HCT116 (cell line): ENCODE data around the gene EDDM13. TPM values are rescaled to one million over a fixed set of nuclear protein-coding genes. Genes with fewer than 3 reads are reported as not detected.
A peak's percentile ranks its signal among the peaks of the same experiment; 100 is the strongest.

ENCODE experiments used
- ATAC-seq: fragments of 200-7000 bp; cut with Tn5 transposase; 2 replicates; pipeline ENCODE4 v1.9.1; 2020; ENCODE audit warnings: mild to moderate bottlenecking, moderate library complexity
- BruUV-seq: library from RNA; stranded (reverse); fragments of 400-500 nt; replicated peaks from 2 replicates; lab custom pipeline; 2021; lab: Mats Ljungman, UMichigan
- CTCF ChIA-PET: fragments of 300-600 bp; sonication (Branson Sonifier 250); formaldehyde crosslinking; loops from one replicate; lab custom pipeline; 2021; ENCODE audit warnings: antibody characterized with exemption; lab: Charles Lee
- POLR2A ChIA-PET: fragments of 300-600, 350-600 bp; sonication (Branson Sonifier 250); formaldehyde crosslinking; loops from one replicate; lab custom pipeline; 2021; ENCODE audit warnings: antibody characterized with exemption; lab: Charles Lee
- RAD21 ChIA-PET, 2 experiments: fragments of 300-600 bp; sonication (Branson Sonifier 250); formaldehyde crosslinking; loops; one replicate each; lab custom pipeline; 2023; ENCODE audit warnings: low total read pairs in 2 of 2; ENCODE audit not compliant: uncharacterized antibody in 2 of 2, unreplicated experiment in 2 of 2, low non-redundant PET in 1 of 2; lab: Charles Lee
- DNase-seq: peaks from one replicate; pipeline ENCODE4 v3.0.0-alpha.2; 2010; ENCODE audit warnings: low read depth, low spot score
- H2AFZ ChIP-seq: fragments of 200-600 bp; shearing (Covaris generic), sonication (generic); 2 replicates; pipeline ENCODE4 v1.6.1; 2017; ENCODE audit warnings: low read depth, mixed run types, mixed read lengths, antibody characterized with exemption, low read length; ENCODE audit not compliant: poor library complexity, severe bottlenecking
- H3K27ac ChIP-seq: 2 replicates; pipeline ENCODE4 v1.5.1; 2012; ENCODE audit warnings: low read depth, low read length
- H3K27me3 ChIP-seq: fragments of 200-600 bp; sonication (generic); 2 replicates; pipeline ENCODE4 v1.6.1; 2016; ENCODE audit warnings: mixed run types, low read length, mixed read lengths; ENCODE audit not compliant: insufficient read depth
- H3K36me3 ChIP-seq, 2 experiments: fragments of 200-500 bp in 1 of 2; fragments of 200-600 bp in 1 of 2; sonication (Bioruptor generic) in 1 of 2; sonication (generic) in 1 of 2; 2 replicates each; pipeline versions ENCODE4 v1.5.1 to v1.6.1; 2014 to 2016; ENCODE audit warnings: low read length in 2 of 2, inconsistent platforms in 1 of 2, mixed read lengths in 1 of 2, mixed run types in 1 of 2; ENCODE audit not compliant: insufficient read depth in 2 of 2, control insufficient read depth in 1 of 2
- H3K4me1 ChIP-seq, 2 experiments: fragments of 200-600 bp in 1 of 2; sonication (generic) in 1 of 2; 2 replicates each; pipeline versions ENCODE4 v1.5.1 to v1.6.1; 2012 to 2017; ENCODE audit warnings: low read length in 2 of 2, inconsistent platforms in 1 of 2, mild to moderate bottlenecking in 1 of 2, mixed read lengths in 1 of 2, mixed run types in 1 of 2, moderate library complexity in 1 of 2; ENCODE audit not compliant: insufficient read depth in 2 of 2, control insufficient read depth in 1 of 2
- H3K4me2 ChIP-seq: fragments of 200-600 bp; sonication (generic); 2 replicates; pipeline ENCODE4 v1.6.1; 2017; ENCODE audit warnings: mixed run types, low read length, mixed read lengths
- H3K4me3 ChIP-seq, 2 experiments: fragments of 200-600 bp in 1 of 2; sonication (generic) in 1 of 2; replicated peaks in 1 of 2; 2 replicates each; pipeline ENCODE4 v1.5.1; 2011 to 2016; ENCODE audit warnings: low read length in 2 of 2, control low read depth in 1 of 2, low read depth in 1 of 2, mild to moderate bottlenecking in 1 of 2, mixed read lengths in 1 of 2, mixed run types in 1 of 2
- H3K79me2 ChIP-seq: fragments of 200-600 bp; sonication (generic); 2 replicates; pipeline ENCODE4 v1.6.1; 2017; ENCODE audit warnings: mild to moderate bottlenecking, mixed run types, low read length, moderate library complexity, mixed read lengths; ENCODE audit not compliant: insufficient read depth
- H3K9ac ChIP-seq: fragments of 200-600 bp; sonication (generic); 2 replicates; pipeline ENCODE4 v1.6.1; 2016; ENCODE audit warnings: low read length, mixed read lengths
- H3K9me2 ChIP-seq: fragments of 200-600 bp; sonication (generic), shearing (Covaris generic); 2 replicates; pipeline ENCODE4 v1.6.1; 2017; ENCODE audit warnings: mixed run types, mild to moderate bottlenecking, moderate library complexity; ENCODE audit not compliant: insufficient read depth
- H3K9me3 ChIP-seq, 2 experiments: fragments of 200-500 bp in 1 of 2; fragments of 200-600 bp in 1 of 2; sonication (Bioruptor generic) in 1 of 2; sonication (generic) in 1 of 2; 2 replicates each; pipeline ENCODE4 v1.6.1; 2014 to 2017; ENCODE audit warnings: low read length in 2 of 2, mixed read lengths in 2 of 2, inconsistent platforms in 1 of 2, low read depth in 1 of 2, mild to moderate bottlenecking in 1 of 2, mixed run types in 1 of 2, moderate library complexity in 1 of 2; ENCODE audit not compliant: control insufficient read depth in 1 of 2, insufficient read depth in 1 of 2
- H4K20me1 ChIP-seq: fragments of 200-600 bp; sonication (generic), shearing (Covaris generic); 2 replicates; pipeline ENCODE4 v1.6.1; 2017; ENCODE audit warnings: mixed run types, mild to moderate bottlenecking, moderate library complexity; ENCODE audit not compliant: insufficient read depth
- CTCF ChIP-seq, 3 experiments: fragments of 200-600 bp in 1 of 3; sonication (generic) in 1 of 3; IDR thresholded peaks in 2 of 3; conservative IDR thresholded peaks in 1 of 3; 2 replicates each; pipeline ENCODE4 v1.5.1; 2012 to 2017; ENCODE audit warnings: low read depth in 2 of 3, low read length in 2 of 3, antibody characterized with exemption in 1 of 3, borderline replicate concordance in 1 of 3, control low read depth in 1 of 3, mild to moderate bottlenecking in 1 of 3, mixed read lengths in 1 of 3, mixed run types in 1 of 3, moderate library complexity in 1 of 3; ENCODE audit not compliant: insufficient read depth in 1 of 3
- EZH2 ChIP-seq: fragments of 200-600 bp; sonication (generic); IDR thresholded peaks from 2 replicates; pipeline ENCODE4 v1.6.1; 2017; ENCODE audit warnings: antibody characterized with exemption, mixed run types
- JUND ChIP-seq: IDR thresholded peaks from 2 replicates; pipeline ENCODE4 v1.6.1; 2012
- RAD21 ChIP-seq: IDR thresholded peaks from 2 replicates; pipeline ENCODE4 v1.6.1; 2012; ENCODE audit warnings: low read depth, mild to moderate bottlenecking
- SRF ChIP-seq: IDR thresholded peaks from 2 replicates; pipeline ENCODE4 v1.6.1; 2012; ENCODE audit warnings: low read depth
- intact Hi-C: fragments of 100-400 bp; cut with micrococcal nuclease; formaldehyde crosslinking; loops from 2 replicates; pipeline ENCODE4 v1.10.0; 2022
- total RNA-seq: library from RNA; stranded (reverse); gene quantifications from one replicate; pipeline ENCODE4 v1.2.1, GENCODE V29; 2021; ENCODE audit not compliant: unreplicated experiment

The EDDM13 gene
- total RNA-seq, 1 experiment from 2014 or later = not detected

GRCh38 chr19:56309511-56310185 lies 37.1 kb downstream of the EDDM13 start:
- BruUV-seq = no TSS peak
- Histone ChIP-seq H3K4me1 (peaks cover 0 to 9% of the 10 kb centered on the region in 2 experiments; a peak in 2 of 4 replicates), H3K27me3 (no peaks in the 10 kb centered on the region), H3K9me3 (no peaks in the 10 kb centered on the region), H2AFZ (no peak overlapping the region), H3K9ac (no peak overlapping the region), H3K9me2 (no peaks in the 10 kb centered on the region), H4K20me1 (no peaks in the 10 kb centered on the region), H3K4me3 (no peak overlapping the region), H3K4me2 (no peak overlapping the region), H3K36me3 (peaks cover 0 to 3% of the 10 kb centered on the region in 2 experiments; a peak in 3 of 4 replicates), H3K27ac (no peak overlapping the region), H3K79me2 (no peaks in the 10 kb centered on the region; the same call in 1 of the 2 replicates)
- RAD21 ChIA-PET = interaction anchor here in 1 of 2 experiments (1.0 kb wide), 1 partner anchor 57 kb away, joined by 8 read pairs; no protein-coding TSS in a partner anchor
- intact Hi-C loops = loop anchor here (5.0 kb wide), 1 partner anchor 57 kb away; no protein-coding TSS in a partner anchor
- POLR2A ChIA-PET = interaction anchor here (1.0 kb wide), 1 partner anchor 57 kb away, joined by 4 read pairs; no protein-coding TSS in a partner anchor
- ATAC-seq = peak; percentile 91
- CTCF ChIA-PET = interaction anchor here (0.6 to 2.7 kb wide), 24 partner anchors 9 to 243 kb away, joined by 3 to 55 read pairs (median 4); partner anchors contain the start of gene ZNF787
- DNase-seq = peak; percentile 56
- TF ChIP-seq JUND = no peak
- TF ChIP-seq EZH2 = no peak
- TF ChIP-seq SRF = no peak
- TF ChIP-seq RAD21 = peak; percentile 57; the same call in 1 of the 2 replicates
- TF ChIP-seq CTCF (IDR thresholded peaks at IDR 0.05 in 2 of 3, conservative IDR thresholded peaks at IDR 0.05 in 1 of 3; ENCODE audit: borderline replicate concordance in 1 of 3, insufficient read depth in 1 of 3, low read depth in 2 of 3, low read length in 2 of 3) = peak; percentile 99 to 100 (median 100)
